HG03045 (cell line): ENCODE data around the gene C16orf87.
A peak's percentile ranks its signal among the peaks of the same experiment; 100 is the strongest.
"Not testable (repeated sequence)": the region's sequence is repeated elsewhere in the genome, so short reads cannot be mapped to it uniquely, and the experiment has no call there.

Experiments
- ATAC-seq: cut with Tn5 transposase; IDR thresholded peaks from one replicate; pipeline ENCODE4 v1.9.1; 2021; ENCODE audit warnings: mild to moderate bottlenecking, moderate library complexity; ENCODE audit not compliant: unreplicated experiment

The C16orf87 gene

GRCh38 chr16:46830902-46831647 lies at the start of gene C16orf87:
C16orf87 (minus strand) TSS chr16:46831180; CDS start chr16:46831149, 31 bp downstream.
- ATAC-seq = peak; percentile 97

- ATAC-seq = no peak
Observed at GRCh38 chr16:46875243-46875642, 44.3 kb upstream of the C16orf87 start.

- no peak for ATAC-seq
Observed at GRCh38 chr16:46873201-46873600, 42.2 kb upstream of the C16orf87 start.

GRCh38 chr16:46871597-46871996 lies 40.6 kb upstream of the C16orf87 start:
- no peak for ATAC-seq

- ATAC-seq = not testable (repeated sequence)
Observed at GRCh38 chr16:46868891-46869290, 37.9 kb upstream of the C16orf87 start.

GRCh38 chr16:46867486-46867885 lies 36.5 kb upstream of the C16orf87 start:
- not testable (repeated sequence) for ATAC-seq

- ATAC-seq = no peak
Observed at GRCh38 chr16:46866286-46866685, 35.3 kb upstream of the C16orf87 start.

- ATAC-seq = no peak
Observed at GRCh38 chr16:46862555-46863447, 31.8 kb upstream of the C16orf87 start.

- ATAC-seq = no peak
Observed at GRCh38 chr16:46859719-46860152, 28.8 kb upstream of the C16orf87 start.

GRCh38 chr16:46858151-46858550 lies 27.2 kb upstream of the C16orf87 start:
- no peak for ATAC-seq

GRCh38 chr16:46857368-46857945 lies 26.5 kb upstream of the C16orf87 start:
- no peak for ATAC-seq

GRCh38 chr16:46855389-46855788 lies 24.4 kb upstream of the C16orf87 start:
- no peak for ATAC-seq

GRCh38 chr16:46854846-46855245 lies 23.9 kb upstream of the C16orf87 start:
- ATAC-seq = no peak

- no peak for ATAC-seq
Observed at GRCh38 chr16:46853713-46854443, 22.9 kb upstream of the C16orf87 start.

- no peak for ATAC-seq
Observed at GRCh38 chr16:46852130-46852529, 21.1 kb upstream of the C16orf87 start.

- ATAC-seq = peak; percentile 52
Observed at GRCh38 chr16:46850619-46851555, 19.9 kb upstream of the C16orf87 start.

- no peak for ATAC-seq
Observed at GRCh38 chr16:46848768-46849764, 18.1 kb upstream of the C16orf87 start.

- ATAC-seq = no peak
Observed at GRCh38 chr16:46845952-46846351, 15.0 kb upstream of the C16orf87 start.
